Posterior cingulate gyrus (tissue), 11 donors: ENCODE measurements around the gene TMPRSS9.
"Not testable (repeated sequence)": the region's sequence is repeated elsewhere in the genome, so short reads cannot be mapped to it uniquely, and the experiment has no call there.

ENCODE experiments used
- DNase-seq, 10 donors: peaks; one replicate each; pipeline versions ENCODE4 v3.0.0 to v3.0.0-alpha.2; 2020 to 2021; ENCODE audit warnings: mixed read lengths in 3 of 10
- intact Hi-C: fragments of 100-400 bp; cut with DNase I; formaldehyde crosslinking; loops from one replicate; pipeline ENCODE4 v1.15.1; 2023

The TMPRSS9 gene

DNA sequence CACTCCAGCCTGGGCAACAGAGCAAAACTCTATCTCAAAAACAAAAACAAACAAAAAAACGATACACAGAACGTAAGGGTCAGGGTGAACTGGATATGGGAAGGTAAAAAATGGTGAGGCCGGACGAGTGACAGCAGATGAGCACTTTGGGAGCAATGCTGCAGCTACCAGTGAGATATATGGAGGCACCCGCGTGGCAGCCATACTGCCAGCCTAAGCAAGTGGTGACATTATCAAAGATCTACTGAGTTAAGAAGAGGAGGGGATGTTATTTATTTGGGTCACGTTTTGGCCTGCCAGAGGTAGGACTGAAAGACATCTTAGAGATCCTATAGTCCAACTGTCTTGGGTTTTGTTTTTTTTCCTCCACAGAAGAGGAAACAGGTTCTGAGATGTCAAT, 53.1 kb downstream of the TMPRSS9 start:
- intact Hi-C loops, result no loop called here

DNA sequence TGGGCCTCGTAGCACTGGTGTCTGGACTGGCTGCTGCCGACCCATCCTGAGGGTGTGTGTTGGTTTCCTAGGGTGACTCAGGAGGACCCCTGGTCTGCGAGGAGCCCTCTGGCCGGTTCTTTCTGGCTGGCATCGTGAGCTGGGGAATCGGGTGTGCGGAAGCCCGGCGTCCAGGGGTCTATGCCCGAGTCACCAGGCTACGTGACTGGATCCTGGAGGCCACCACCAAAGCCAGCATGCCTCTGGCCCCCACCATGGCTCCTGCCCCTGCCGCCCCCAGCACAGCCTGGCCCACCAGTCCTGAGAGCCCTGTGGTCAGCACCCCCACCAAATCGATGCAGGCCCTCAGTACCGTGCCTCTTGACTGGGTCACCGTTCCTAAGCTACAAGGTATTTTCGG, 53.6 kb downstream of the TMPRSS9 start:
- DNase-seq, result no peak
- intact Hi-C loops, result no loop called here

More for the DNA sequence above, 53.1 kb downstream of the TMPRSS9 start:
- DNase-seq, result no peak

DNA sequence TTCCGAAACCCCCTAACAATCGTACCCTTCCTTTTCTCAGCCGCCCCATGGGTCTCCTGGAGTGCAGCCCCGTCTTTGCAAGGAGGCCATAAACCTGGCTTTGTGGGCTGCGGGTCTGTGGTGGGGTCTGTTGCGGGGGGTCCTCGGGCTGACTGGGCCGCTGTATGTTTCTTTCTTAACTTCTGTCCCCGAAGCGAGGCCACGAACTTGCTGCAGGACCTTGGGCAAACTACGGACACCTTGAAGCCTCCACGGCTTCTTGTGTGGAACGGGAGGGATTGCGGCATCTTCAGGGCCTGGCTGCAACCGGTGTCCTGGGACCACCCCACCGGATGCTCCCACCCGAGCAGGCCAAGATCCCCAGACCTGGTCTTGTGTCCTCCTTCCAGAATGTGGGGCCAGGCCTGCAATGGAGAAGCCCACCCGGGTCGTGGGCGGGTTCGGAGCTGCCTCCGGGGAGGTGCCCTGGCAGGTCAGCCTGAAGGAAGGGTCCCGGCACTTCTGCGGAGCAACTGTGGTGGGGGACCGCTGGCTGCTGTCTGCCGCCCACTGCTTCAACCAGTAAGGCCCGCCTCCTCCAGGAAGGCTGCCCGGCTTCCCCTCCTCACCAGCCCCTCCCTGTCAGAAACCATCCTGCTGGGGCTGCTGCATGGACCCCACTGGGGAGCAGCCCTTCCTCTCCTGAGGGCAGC, 55.4 kb downstream of the TMPRSS9 start:
- peak in 1 of 10 donors; percentile 77 for DNase-seq
- intact Hi-C loops, result no loop called here

DNA sequence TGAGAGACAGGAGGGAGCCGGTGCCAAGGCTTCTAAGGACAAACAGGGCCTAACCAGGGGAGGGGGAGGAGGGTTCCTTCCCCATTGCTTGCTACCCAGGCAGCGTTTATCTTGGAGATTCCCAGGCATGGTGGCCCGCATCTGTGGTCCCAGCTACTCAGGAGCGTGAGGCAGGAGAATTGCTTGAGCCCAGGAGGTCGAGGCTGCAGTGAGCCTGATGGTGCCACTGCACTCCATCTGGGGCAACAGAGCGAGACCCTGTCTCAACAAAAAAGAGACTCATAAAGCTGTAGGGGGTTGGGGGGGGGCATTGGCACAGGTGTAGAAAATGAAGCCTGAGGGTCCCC, 55.9 kb downstream of the TMPRSS9 start:
- intact Hi-C loops, result no loop called here
- no peak for DNase-seq

DNA sequence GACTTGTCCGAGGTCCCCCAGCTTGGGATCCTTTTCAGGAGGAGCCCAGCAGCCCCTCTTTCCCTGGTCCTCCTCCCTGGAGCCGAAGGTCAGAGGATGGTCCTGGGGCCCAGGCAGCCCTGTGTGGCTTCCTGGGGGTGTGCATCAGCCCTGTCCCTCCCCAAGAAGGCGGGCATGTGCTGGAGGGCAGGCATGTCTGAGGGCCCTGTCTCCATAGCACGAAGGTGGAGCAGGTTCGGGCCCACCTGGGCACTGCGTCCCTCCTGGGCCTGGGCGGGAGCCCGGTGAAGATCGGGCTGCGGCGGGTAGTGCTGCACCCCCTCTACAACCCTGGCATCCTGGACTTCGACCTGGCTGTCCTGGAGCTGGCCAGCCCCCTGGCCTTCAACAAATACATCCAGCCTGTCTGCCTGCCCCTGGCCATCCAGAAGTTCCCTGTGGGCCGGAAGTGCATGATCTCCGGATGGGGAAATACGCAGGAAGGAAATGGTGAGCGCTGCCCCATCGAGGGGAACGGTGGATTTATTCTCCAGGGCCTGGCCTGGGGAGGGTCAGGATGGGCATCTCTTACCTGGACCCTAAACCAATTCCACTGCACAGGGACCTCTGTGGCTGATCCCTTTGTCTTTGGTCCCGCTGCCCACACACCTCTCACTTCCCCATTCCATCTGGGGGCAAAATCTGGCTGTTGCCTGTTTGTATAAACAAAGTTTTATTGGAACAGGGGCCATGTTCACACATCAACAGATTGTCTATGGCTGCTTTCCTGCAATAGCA, 56.4 kb downstream of the TMPRSS9 start:
- no peak for DNase-seq
- intact Hi-C loops, result no loop called here

DNA sequence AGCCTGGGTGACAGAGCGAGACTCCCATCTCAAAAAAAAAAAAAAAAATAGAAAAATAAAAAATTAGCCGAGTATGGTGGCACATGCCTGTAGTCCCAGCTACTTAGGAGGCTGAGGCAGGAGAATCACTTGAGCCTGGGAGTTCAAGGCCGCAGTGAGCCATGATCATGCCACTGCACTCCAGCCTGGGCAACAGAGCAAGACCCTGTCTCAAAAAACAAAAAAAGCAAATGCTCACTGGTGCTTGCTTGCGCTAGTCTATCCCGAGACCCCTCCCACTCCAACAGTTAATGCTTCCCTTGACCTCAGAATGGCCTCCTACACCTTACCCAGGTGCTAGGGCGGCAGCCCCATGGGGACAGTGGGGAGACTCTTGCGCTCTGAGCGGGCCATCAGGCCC, 57.4 kb downstream of the TMPRSS9 start:
- intact Hi-C loops, DNase-seq: not testable (repeated sequence)

DNA sequence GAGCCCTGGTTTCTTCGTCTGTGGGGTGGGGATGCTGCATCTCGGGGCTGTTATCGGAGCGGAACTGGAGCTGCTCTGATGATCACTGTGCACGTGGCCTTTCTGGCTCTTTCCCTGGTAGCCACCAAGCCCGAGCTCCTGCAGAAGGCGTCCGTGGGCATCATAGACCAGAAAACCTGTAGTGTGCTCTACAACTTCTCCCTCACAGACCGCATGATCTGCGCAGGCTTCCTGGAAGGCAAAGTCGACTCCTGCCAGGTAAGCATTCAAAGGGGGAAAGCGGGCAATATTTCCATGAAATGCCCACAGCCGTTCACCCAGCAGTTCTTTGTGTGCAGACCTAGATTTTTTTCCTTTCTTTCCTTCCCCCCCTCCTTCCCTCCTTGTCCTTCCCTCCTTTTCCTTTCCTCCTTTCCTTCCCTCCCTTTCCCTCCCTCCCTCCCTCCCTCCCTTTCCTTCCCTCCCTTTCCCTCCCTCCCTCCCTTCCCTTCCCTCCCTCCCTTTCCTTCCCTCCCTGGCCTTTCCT, 57.9 kb downstream of the TMPRSS9 start:
- DNase-seq, result no peak
- intact Hi-C loops, result no loop called here

DNA sequence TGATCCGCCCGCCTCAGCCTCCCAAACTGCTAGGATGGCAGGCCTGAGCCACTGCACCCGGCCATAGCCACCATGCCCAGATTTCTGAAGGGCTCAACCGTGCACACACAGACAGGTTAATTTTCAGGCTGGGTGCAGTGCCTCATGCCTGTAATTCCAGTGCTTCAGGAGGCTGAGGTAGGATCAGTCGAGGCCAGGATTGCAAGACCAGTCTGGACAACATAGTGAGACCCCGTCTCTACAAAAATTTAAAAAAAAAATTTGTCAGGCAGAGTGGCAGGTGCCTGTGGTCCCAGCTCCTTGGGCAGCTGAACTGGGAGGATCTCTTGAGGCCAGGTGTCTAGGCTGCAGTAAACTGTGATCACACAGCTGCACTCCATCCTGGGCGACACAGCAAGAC, 59.7 kb downstream of the TMPRSS9 start:
- intact Hi-C loops, result no loop called here
- no peak for DNase-seq

DNA sequence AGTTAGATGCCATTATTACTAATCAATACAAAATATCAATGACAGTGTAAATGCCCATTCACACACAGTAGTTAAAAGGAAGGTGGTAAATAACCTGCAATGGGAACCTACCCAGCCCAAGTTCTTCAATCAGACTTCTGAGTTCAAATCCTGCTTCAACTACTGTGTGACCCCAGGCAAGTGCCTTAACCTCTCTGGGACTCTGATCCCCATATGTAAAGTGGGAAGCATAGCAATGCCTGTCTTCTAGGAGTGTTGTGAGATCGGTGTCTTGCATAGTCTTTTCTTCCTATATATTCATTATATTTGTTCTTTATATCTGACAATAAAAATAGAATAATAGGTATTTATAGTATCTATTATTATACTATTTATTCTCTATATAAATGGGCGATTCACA, 60.4 kb downstream of the TMPRSS9 start:
- DNase-seq, result no peak
- intact Hi-C loops, result no loop called here

DNA sequence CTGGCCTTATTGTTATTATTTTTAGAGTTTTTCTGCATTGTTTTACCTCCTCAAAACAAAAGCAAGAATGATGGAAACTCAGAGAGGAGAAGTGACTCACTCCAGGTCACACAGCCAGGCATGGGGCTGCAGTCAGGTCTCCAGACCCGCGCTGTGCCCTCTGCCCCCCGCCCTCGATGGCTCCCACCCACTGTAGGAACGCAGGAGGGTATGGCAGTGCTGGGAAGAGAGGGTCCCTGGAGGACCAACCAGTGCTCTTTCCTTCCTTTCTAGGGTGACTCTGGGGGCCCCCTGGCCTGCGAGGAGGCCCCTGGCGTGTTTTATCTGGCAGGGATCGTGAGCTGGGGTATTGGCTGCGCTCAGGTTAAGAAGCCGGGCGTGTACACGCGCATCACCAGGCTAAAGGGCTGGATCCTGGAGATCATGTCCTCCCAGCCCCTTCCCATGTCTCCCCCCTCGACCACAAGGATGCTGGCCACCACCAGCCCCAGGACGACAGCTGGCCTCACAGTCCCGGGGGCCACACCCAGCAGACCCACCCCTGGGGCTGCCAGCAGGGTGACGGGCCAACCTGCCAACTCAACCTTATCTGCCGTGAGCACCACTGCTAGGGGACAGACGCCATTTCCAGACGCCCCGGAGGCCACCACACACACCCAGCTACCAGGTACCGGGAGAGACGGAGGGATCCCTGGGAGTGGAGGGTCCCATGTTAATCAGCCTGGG, 61.7 kb downstream of the TMPRSS9 start:
- intact Hi-C loops, result no loop called here

DNA sequence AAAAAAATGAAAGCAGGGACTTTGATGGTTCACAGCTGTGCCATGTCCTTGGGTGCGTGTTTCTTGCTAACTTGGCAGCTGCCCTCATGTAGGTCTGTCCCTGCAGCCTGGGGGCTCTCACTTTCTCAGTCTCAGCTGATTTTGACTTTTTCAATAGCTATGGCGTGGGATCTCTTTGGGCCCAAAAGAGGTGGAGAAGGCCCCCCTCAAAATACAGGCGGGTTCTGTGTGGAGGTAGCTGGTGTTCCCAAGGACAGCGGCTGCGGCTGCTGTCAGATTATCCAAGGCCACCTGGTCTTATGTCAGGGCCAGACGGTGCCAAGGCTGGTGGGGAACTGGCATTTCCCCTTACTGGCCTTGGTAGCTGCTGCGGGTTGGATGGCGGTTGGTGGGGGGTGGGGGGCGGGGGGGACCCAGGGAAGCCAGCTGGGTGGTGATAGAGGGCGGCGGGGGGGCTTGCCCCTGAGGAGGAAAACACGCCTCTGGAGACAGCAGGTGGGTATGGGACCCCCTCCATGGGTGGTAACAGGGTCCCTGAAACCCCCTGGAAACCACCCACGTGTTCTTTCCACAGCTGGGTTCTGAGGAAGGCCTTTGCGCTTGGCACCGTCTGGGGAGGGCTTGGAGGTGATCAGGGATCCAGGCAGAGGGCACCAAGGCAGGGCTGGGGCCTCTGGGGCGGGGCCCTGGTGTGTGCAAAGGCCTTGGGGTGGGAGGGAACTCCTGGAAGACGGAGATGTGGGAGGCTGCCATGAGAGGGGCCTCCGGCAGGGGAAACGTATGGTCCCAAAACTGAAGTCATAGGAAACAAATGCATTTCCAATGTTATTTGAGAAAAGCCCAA, 63.2 kb downstream of the TMPRSS9 start:
- intact Hi-C loops, result no loop called here
- peak in 1 of 10 donors; percentile 50 for DNase-seq

More for the DNA sequence above, 61.7 kb downstream of the TMPRSS9 start:
- DNase-seq, result peak in 1 of 10 donors; percentile 63

DNA sequence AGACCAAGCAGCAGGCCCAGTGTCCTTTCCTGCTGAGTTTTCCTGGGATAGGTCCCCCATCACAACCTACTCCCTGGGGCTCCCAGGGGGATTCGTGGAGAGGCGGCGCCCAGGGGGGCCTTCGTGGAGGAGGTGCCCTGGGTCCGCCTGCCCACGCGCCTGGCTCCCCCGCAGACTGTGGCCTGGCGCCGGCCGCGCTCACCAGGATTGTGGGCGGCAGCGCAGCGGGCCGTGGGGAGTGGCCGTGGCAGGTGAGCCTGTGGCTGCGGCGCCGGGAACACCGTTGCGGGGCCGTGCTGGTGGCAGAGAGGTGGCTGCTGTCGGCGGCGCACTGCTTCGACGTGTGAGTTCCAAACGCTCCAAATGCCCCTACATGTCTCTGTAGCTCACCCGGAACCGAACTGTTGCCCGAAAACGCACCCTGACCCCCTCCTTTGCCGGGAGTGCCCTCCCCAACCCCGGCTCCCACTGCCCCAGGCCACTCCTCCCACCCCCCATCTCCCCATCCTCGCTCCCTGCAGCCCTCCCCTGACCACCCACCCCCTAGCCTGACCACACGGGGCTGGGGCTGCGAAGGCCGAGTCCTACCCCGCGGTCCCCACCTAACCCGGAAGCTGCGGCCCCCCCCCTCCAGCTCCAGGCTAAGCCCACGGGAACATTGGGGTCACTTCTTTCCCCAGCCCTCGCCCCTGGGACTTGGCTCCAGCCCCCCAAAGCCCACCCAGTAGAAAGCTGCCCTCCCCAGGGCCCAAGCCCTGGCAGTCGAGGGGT, 64.0 kb downstream of the TMPRSS9 start:
- peak in 2 of 10 donors; percentile 60 to 63 for DNase-seq
- intact Hi-C loops, result no loop called here

DNA sequence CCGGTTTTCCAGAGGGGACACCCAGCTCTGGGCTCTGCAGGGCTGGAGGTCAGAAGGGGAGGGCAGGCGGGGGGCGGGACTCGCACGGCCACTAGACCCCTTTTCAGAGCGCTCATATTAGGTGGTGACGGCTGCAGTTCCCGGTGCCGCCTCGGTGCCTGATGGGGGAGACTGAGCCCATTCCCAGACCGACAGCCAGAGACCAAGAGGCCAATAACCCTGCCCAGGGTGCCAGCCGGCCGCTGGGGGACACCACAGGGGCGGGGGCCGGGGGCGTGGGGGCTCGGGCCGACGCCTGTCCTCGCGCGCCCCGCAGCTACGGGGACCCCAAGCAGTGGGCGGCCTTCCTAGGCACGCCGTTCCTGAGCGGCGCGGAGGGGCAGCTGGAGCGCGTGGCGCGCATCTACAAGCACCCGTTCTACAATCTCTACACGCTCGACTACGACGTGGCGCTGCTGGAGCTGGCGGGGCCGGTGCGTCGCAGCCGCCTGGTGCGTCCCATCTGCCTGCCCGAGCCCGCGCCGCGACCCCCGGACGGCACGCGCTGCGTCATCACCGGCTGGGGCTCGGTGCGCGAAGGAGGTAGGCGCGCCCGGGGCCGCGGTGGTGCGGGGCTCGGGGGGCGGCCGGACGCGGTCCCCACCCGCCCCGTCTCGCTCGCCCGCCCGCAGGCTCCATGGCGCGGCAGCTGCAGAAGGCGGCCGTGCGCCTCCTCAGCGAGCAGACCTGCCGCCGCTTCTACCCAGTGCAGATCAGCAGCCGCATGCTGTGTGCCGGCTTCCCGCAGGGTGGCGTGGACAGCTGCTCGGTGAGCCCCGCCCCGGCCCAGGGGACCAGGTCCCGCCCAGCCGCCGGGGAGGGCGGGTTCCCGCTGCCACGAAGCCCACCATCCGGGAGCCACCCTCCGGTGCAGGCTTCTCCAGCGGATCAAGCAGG, 64.9 kb downstream of the TMPRSS9 start:
- peak; percentile 25 to 96 (median 67) for DNase-seq
- intact Hi-C loops, result no loop called here

DNA sequence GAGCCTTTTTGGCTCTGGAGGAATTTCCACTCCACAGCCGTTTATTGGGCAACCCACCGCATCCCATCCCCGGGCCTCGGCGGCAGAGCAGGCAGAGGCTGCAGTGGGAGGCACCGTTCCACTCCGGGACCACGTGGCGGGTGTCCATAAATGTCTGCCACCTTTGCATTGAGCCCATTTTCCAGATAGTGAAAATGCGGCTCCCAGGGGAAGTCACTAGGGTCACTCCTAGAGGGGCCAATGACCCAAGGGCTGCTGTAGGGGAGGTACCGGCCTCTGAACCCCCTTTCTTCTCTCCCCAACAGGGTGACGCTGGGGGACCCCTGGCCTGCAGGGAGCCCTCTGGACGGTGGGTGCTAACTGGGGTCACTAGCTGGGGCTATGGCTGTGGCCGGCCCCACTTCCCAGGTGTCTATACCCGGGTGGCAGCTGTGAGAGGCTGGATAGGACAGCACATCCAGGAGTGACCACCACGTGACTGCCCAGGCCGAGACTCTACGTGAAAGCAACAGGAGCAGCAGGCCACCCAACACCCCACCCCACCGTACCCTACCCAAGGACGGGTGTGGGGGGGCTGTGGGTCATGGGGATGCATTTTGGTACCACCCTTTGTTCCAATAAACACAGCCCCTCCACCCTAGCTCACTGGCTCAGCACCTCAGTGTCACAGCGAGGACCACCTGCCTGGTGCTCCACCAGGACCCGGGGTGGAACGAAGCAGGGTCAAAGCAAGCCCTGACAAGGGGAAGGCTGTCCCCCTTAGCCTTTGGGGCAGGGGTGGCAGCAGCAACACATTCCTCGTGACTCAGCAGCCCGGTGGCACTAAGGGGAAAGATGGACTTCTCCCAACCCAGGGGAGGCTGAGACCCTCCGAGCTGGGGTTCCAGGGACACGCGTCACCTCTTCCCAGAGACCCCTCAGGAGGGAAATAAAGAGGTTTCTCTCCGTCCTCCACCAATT, 65.8 kb downstream of the TMPRSS9 start:
- intact Hi-C loops, result no loop called here

DNA sequence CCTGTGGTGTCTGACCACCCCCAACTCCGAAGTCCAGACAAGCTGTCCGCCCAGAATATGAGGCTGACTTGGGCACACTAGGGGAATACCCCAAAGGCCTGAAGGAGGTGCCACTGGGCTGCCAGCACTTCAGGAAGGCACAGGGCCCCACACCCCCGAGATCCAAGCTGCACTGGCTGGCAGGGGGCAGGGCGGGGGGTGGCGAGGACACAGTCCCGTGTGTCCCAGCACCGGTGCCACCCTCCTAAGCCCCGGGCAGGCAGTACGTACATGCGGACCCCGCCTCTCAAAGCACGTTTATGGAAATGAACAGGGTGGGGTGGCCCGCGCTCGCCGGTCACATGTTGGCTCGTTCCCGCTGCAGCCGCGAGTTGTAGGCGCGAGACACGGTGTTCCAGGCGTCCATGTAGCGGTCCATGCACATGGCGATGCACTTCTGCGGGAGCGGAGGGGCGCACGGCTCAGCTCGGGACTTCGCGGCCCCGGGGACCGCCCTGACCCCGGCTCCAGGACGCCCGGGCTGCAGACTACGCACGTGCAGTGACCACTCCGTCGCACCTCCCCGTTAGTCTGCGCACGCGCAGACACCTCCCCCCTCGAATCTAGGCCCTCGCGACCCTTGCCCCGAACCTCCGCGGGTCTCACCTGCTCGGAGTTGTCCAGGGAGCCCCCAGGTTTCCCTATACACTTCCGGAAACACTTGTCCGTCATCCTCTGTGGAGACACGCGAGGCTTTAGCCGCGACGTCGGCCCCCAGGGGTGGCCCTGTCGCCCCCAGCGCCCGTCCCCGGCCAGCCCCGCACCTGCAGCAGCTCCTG, 66.8 kb downstream of the TMPRSS9 start:
- DNase-seq, result peak in 5 of 10 donors; percentile 22 to 85 (median 31)
- intact Hi-C loops, result no loop called here

More for the DNA sequence above, 65.8 kb downstream of the TMPRSS9 start:
- peak in 1 of 10 donors; percentile 65 for DNase-seq
